ENCODE data around the gene STARD3.
A peak's percentile ranks its signal among the peaks of the same experiment; 100 is the strongest.

Gene STARD3

DNA sequence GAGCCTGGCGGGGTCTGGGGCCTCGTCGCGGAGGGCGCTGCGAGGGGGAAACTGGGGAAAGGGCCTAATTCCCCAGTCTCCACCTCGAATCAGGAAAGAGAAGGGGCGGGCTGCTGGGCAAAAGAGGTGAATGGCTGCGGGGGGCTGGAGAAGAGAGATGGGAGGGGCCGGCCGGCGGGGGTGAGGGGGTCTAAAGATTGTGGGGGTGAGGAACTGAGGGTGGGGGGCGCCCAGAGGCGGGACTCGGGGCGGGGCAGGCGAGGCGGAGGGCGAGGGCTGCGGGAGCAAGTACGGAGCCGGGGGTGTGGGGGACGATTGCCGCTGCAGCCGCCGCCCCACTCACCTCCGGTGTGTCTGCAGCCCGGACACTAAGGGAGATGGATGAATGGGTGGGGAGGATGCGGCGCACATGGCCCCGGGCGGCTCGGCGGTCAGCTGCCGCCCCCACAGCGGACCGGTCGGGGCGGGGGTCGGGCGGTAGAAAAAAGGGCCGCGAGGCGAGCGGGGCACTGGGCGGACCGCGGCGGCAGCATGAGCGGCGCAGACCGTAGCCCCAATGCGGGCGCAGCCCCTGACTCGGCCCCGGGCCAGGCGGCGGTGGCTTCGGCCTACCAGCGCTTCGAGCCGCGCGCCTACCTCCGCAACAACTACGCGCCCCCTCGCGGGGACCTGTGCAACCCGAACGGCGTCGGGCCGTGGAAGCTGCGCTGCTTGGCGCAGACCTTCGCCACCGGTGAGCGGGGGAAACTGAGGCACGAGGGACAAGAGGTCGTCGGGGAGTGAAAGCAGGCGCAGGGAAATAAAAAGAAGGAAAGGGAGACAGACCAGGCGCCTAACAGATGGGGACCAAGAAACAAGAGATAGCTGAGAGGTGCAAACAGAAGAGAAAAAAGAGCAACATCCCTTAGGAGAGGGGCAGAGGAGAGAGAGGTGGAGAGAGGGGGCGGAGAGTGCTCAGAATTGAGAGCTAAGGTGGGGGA, 31.3 kb downstream of the STARD3 start, which contains the start of gene PNMT:
Gene PNMT, plus strand, starts transcription at position 509 of the 980 bp plus-strand sequence. Its CDS starts 23 bp downstream, at position 532.
- TF ChIP-seq, protein P1, sequence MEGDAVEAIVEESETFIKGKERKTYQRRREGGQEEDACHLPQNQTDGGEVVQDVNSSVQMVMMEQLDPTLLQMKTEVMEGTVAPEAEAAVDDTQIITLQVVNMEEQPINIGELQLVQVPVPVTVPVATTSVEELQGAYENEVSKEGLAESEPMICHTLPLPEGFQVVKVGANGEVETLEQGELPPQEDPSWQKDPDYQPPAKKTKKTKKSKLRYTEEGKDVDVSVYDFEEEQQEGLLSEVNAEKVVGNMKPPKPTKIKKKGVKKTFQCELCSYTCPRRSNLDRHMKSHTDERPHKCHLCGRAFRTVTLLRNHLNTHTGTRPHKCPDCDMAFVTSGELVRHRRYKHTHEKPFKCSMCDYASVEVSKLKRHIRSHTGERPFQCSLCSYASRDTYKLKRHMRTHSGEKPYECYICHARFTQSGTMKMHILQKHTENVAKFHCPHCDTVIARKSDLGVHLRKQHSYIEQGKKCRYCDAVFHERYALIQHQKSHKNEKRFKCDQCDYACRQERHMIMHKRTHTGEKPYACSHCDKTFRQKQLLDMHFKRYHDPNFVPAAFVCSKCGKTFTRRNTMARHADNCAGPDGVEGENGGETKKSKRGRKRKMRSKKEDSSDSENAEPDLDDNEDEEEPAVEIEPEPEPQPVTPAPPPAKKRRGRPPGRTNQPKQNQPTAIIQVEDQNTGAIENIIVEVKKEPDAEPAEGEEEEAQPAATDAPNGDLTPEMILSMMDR (IDR thresholded peaks at IDR 0.05; ENCODE audit: insufficient read depth, low read depth, low read length, missing control alignments) = peak; percentile 61
- peak; percentile 64 for DNase-seq (ENCODE audit: low read depth)
- H3K4me3 ChIP-seq (ENCODE audit: low read length) = peak within 1 kb of the TSS; percentile 13

DNA sequence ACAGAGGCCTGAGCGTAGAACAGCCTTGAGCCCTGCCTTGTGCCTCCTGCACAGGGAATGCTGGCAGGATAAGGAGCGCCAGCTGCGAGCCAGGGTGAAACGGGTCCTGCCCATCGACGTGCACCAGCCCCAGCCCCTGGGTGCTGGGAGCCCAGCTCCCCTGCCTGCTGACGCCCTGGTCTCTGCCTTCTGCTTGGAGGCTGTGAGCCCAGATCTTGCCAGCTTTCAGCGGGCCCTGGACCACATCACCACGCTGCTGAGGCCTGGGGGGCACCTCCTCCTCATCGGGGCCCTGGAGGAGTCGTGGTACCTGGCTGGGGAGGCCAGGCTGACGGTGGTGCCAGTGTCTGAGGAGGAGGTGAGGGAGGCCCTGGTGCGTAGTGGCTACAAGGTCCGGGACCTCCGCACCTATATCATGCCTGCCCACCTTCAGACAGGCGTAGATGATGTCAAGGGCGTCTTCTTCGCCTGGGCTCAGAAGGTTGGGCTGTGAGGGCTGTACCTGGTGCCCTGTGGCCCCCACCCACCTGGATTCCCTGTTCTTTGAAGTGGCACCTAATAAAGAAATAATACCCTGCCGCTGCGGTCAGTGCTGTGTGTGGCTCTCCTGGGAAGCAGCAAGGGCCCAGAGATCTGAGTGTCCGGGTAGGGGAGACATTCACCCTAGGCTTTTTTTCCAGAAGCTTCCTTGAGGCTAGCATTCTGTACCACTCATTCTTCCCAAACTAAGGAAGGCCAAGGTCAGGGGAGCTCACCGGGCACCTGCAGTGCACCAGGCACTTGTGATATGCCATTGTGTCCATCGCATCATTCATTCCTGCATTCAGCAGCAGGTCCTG, 33.2 kb downstream of the STARD3 start:
- TF ChIP-seq, protein P1 (IDR thresholded peaks at IDR 0.05; ENCODE audit: insufficient read depth, low read depth, low read length, missing control alignments) = no peak
- H3K4me3 ChIP-seq (ENCODE audit: low read length) = no peak overlapping the region
- DNase-seq (ENCODE audit: low read depth) = no peak

DNA sequence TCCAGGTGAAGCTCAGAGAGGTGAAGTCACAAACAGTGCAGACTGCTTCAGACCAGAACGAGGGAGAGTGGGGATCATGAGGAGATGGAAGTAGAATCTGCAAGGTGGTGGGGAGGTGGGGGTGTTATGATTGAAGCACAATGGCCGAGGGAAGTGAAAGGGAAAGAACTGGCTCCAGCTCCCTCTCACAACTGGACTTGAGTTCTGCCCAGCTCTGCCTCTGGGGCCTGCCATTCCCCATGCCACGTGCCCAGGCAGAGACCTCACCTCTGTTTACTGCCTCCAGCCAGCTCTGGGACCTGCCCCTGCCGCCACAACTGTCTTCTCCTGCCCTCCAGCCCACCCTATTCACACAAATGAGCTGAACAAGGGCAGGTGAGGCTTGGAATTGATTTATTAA, 33.8 kb downstream of the STARD3 start:
- TF ChIP-seq, protein P1 (IDR thresholded peaks at IDR 0.05; ENCODE audit: insufficient read depth, low read depth, low read length, missing control alignments) = no peak
- no peak overlapping the region for H3K4me3 ChIP-seq (ENCODE audit: low read length)
- DNase-seq (ENCODE audit: low read depth) = no peak

DNA sequence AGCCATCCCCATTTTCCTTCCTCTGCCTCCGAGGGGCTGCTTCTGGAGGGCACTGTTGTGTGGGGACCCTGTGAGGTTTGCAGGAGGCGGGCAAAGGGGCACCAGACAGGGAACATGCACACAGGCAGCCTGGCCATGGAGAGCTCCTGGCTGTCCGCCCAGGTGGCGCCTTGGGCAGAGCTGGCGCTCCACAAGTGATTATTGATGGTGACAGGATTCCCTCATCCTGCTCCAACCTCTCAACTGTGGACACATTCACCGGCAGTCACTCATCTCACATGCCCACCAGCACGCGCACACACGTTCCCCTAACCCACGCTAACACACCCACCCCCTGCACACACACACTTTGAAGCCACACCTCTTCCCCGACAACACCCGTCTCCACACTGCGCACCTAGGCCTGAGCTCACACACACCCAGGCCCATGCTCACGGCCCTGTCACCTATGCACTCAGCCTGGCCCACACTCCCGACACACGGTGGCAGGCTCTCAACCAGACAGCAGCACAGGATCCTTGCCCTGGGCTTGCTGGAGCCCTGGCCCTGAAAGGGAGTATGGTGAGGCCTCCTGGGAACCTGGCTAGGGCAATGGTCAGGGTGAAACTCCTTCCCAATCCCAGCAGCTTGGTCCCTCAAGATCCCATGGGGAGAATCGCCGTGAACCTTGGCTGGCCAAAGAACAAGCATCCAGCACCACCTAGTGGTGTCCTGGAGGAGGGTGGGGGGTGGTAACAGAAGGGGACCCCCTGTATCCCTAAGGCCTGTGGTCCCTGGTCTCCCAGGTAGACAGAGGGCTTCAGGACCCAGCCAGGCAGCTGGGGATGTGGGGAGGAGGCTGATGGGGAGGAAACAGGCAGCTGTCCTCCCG, 34.9 kb downstream of the STARD3 start:
- TF ChIP-seq, protein P1 (IDR thresholded peaks at IDR 0.05; ENCODE audit: insufficient read depth, low read depth, low read length, missing control alignments) = peak; percentile 52
- peak; percentile 34 for DNase-seq (ENCODE audit: low read depth)
- no peak overlapping the region for H3K4me3 ChIP-seq (ENCODE audit: low read length)

DNA sequence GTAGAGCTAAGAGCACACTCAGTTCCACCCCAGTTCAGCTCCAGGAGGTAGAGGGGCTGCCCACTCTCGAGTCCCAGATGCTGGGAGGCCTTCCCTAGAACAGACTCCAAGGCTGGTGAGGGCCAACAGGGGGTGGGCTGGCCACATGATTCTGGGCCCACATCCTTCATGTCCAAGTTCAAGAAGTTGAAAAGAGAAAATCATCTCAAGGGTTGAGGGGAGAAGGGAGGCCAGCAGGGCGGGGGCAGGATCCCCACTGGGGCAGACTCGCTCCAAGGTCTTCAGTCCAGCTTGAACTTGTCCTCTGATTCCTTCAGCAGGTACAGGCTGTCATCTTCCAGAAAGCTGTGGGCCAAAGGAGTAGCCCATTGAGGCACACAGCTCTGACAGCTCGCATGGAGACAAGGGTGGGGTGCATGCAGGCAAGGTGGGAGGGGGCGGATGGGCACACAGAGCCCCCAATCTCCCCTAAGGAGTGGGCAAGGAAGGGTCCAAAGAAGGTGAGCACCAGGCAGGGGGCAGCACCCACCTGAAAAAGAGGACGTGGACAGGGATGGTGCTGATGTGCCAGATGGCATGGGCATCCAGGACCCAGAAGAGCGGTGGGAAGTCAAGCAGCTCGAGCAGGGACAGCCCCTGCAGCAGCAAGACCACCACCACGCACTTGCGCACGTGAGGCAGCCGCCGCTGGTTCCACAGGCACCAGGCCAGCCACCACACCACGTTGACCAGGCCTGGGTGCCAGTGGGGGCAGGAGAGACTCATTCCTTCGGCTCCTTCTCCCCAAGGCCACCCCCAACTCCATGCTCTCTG, 35.8 kb downstream of the STARD3 start:
- TF ChIP-seq, protein P1 (IDR thresholded peaks at IDR 0.05; ENCODE audit: insufficient read depth, low read depth, low read length, missing control alignments) = no peak
- DNase-seq (ENCODE audit: low read depth) = no peak
- no peak overlapping the region for H3K4me3 ChIP-seq (ENCODE audit: low read length)

Data from epithelial cell of esophagus (primary cell).